Smooth muscle cell (in vitro differentiated cells): ENCODE measurements around the gene DAPK2. TPM values are rescaled to one million over a fixed set of nuclear protein-coding genes. Genes with fewer than 3 reads are reported as not detected.

Source experiments
- DNase-seq: peaks from one replicate; lab custom pipeline; 2025; ENCODE audit not compliant: unreplicated experiment; lab: John Stamatoyannopoulos, UW
- H2AFZ ChIP-seq: fragments of 200-600 bp; sonication (generic); 2 replicates; pipeline ENCODE4 v1.6.0; 2016; ENCODE audit warnings: antibody characterized with exemption, low read depth, mild to moderate bottlenecking
- H3F3A ChIP-seq: fragments of 200-600 bp; sonication (generic); 2 replicates; pipeline ENCODE4 v1.6.0; 2017; ENCODE audit warnings: antibody characterized with exemption, low read depth
- H3K27ac ChIP-seq: fragments of 200-600 bp; sonication (generic); 2 replicates; pipeline ENCODE4 v1.5.1; 2016; ENCODE audit warnings: low read depth, mild to moderate bottlenecking
- H3K27me3 ChIP-seq: fragments of 200-600 bp; sonication (generic); 2 replicates; pipeline ENCODE4 v1.6.1; 2016; ENCODE audit warnings: low read depth, mild to moderate bottlenecking
- H3K36me3 ChIP-seq: fragments of 200-600 bp; sonication (generic); 2 replicates; pipeline ENCODE4 v1.5.1; 2016; ENCODE audit warnings: low read depth
- H3K4me1 ChIP-seq: fragments of 200-600 bp; sonication (generic); 2 replicates; pipeline ENCODE4 v1.5.1; 2016; ENCODE audit warnings: low read depth
- H3K4me2 ChIP-seq: fragments of 200-600 bp; sonication (generic); 2 replicates; pipeline ENCODE4 v1.6.0; 2016; ENCODE audit warnings: mild to moderate bottlenecking
- H3K4me3 ChIP-seq: fragments of 200-600 bp; sonication (generic); 2 replicates; pipeline ENCODE4 v1.5.1; 2016; ENCODE audit warnings: mild to moderate bottlenecking
- H3K79me2 ChIP-seq: fragments of 200-600 bp; sonication (generic); 2 replicates; pipeline ENCODE4 v1.6.0; 2016; ENCODE audit warnings: low read depth, mild to moderate bottlenecking
- H3K9ac ChIP-seq: fragments of 200-600 bp; sonication (generic); 2 replicates; pipeline ENCODE4 v1.6.0; 2016; ENCODE audit warnings: low read depth
- H3K9me3 ChIP-seq: fragments of 200-600 bp; sonication (generic); replicated peaks from 2 replicates; pipeline ENCODE4 v1.5.1; 2016; ENCODE audit warnings: low read depth
- H4K20me1 ChIP-seq: fragments of 200-600 bp; sonication (generic); 2 replicates; pipeline ENCODE4 v1.6.0; 2016; ENCODE audit warnings: low read depth
- CTCF ChIP-seq: fragments of 200-600 bp; sonication (generic); IDR thresholded peaks from 2 replicates; pipeline ENCODE4 v1.5.1; 2017; ENCODE audit warnings: borderline replicate concordance, mild to moderate bottlenecking, antibody characterized with exemption; ENCODE audit not compliant: insufficient read depth, poor library complexity, severe bottlenecking
- WGBS: methylation state at CpG from one replicate; pipeline ENCODE4 v1.1.7; 2016; ENCODE audit warnings: low lambda C conversion rate; 5-methylcytosine and 5-hydroxymethylcytosine counted together
- polyA plus RNA-seq: library from polyadenylated mRNA; unstranded; fragments of >200 nt; fragmentation: Nextera tagmentation; extraction: Ambion mirVana; gene quantifications from 2 replicates; pipeline ENCODE4 v1.2.1, GENCODE V29; 2016
- total RNA-seq: library from RNA; depleted of rRNA; stranded (reverse); fragments of >200 nt; gene quantifications from 2 replicates; pipeline ENCODE4 v1.2.3, GENCODE V29; 2014

The DAPK2 gene
- total and polyA plus RNA-seq, 2 experiments from 2014 or later, result not detected

- Histone ChIP-seq H3K27me3 (no peaks in the 10 kb centered on the region), H3K9me3 (no peaks in the 10 kb centered on the region), H3K27ac (peak overlapping the region; percentile 47), H2AFZ (peak overlapping the region; percentile 90), H4K20me1 (peaks cover 19% of the 10 kb centered on the region), H3F3A (peaks cover 12% of the 10 kb centered on the region), H3K4me1 (peaks cover 22% of the 10 kb centered on the region), H3K9ac (peak overlapping the region; percentile 70), H3K79me2 (peaks cover 52% of the 10 kb centered on the region), H3K36me3 (peaks cover 4% of the 10 kb centered on the region), H3K4me2 (peak overlapping the region; percentile 87), H3K4me3 (peak overlapping the region; percentile 74)
- DNase-seq, result peak; percentile 41
- no peak for TF ChIP-seq CTCF
- 7% methylated on average over 22 of the region's 22 CpGs for WGBS
These were observed 46.8 kb upstream of the DAPK2 start for GRCh38 chr15:64092864-64093626.

- Histone ChIP-seq H2AFZ (no peak overlapping the region), H3K36me3 (peaks cover 6% of the 10 kb centered on the region), H3K4me1 (peaks cover 16% of the 10 kb centered on the region), H3K4me3 (peak overlapping the region; percentile 74), H4K20me1 (peaks cover 11% of the 10 kb centered on the region), H3K27me3 (no peaks in the 10 kb centered on the region), H3K9ac (peak overlapping the region; percentile 70), H3K27ac (no peak overlapping the region), H3K9me3 (no peaks in the 10 kb centered on the region), H3F3A (peaks cover 12% of the 10 kb centered on the region), H3K79me2 (peaks cover 47% of the 10 kb centered on the region), H3K4me2 (peak overlapping the region; percentile 87)
- DNase-seq, result no peak
- peak; percentile 9 for TF ChIP-seq CTCF
These were observed 46.0 kb upstream of the DAPK2 start for GRCh38 chr15:64092075-64092820.

GRCh38 chr15:64090527-64090926 lies 44.2 kb upstream of the DAPK2 start:
- H3K27ac ChIP-seq, result no peak overlapping the region
- peaks cover 6% of the 10 kb centered on the region for H3K36me3 ChIP-seq
- DNase-seq, result no peak
- H3K4me1 ChIP-seq, result peaks cover 14% of the 10 kb centered on the region
- H3K4me2 ChIP-seq, result no peak overlapping the region
- no peaks in the 10 kb centered on the region for H3K9me3 ChIP-seq
- WGBS, result 94% methylated on average over 3 of the region's 3 CpGs
- H3F3A ChIP-seq, result peaks cover 7% of the 10 kb centered on the region
- H2AFZ ChIP-seq, result no peak overlapping the region
- no peaks in the 10 kb centered on the region for H4K20me1 ChIP-seq
- H3K27me3 ChIP-seq, result no peaks in the 10 kb centered on the region
- TF ChIP-seq CTCF, result no peak
- peaks cover 35% of the 10 kb centered on the region for H3K79me2 ChIP-seq
- H3K4me3 ChIP-seq, result no peak overlapping the region
- no peak overlapping the region for H3K9ac ChIP-seq
